Stimulated activated naive CD4-positive, alpha-beta T cell (primary cell): ENCODE measurements around the gene SLC25A31.
A peak's percentile ranks its signal among the peaks of the same experiment; 100 is the strongest.

ENCODE experiments used
- DNase-seq, 6 experiments: peaks; one replicate each; lab custom pipeline; 2025; lab: John Stamatoyannopoulos, UW

The SLC25A31 gene

GRCh38 chr4:127777487-127777886 lies 47.3 kb downstream of the SLC25A31 start:
- DNase-seq, result no peak

GRCh38 chr4:127778102-127778501 lies 47.9 kb downstream of the SLC25A31 start:
- no peak for DNase-seq

DNA sequence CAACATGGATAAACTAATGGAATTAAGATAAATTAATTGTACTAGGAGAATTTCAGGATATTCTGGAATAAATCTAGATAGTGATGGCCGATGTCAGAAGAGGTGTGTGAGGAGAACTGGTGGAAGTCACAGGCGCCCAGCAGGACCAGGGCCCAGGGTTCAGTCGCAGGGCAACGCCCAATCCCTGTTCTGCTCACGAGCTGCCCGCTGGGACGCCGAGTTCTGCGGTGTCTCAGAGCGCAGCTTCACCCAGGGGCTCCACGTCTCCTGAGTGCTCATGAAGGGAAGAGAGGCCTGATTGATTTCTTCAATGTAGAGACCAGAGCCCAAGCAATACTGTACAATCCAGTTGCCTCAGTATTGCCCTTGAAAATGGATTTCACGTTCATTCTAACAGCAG lies 50.4 kb downstream of the SLC25A31 start:
- DNase-seq, result no peak

DNA sequence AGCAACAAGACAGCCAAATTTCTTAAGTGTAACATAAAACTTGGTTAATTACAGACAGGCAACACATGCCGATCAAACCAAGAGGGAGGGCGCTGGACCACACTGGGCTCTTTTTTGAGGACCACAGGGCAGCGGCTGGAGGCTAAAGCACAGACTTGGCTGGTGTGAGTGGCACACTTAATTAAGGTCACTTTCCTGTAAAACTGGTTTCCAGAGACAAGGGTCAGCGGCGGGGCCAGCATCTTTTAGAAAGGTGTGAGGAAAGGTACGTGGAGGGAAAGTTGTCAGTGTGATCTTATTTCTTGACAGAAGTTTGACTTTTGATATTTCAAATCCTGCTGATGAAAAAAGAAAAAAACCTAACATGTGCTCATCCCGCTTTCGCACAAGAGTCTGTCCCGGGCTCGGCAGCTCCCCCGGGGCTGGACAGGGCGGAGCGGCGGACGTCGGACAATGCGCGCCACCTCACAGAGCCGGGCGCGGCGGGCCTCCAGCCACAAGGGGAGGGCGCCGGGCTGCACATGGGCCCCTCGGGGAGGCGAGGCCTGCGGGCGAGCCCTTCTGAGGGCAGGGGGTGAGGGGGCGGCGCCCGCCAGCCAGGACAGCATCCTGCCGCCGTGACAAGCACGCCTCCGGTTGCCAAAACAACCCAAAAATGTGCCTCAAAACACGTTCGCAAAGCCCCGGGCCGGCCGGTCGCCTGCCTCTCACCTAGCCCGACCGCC lies 51.3 kb downstream of the SLC25A31 start:
- no peak for DNase-seq

DNA sequence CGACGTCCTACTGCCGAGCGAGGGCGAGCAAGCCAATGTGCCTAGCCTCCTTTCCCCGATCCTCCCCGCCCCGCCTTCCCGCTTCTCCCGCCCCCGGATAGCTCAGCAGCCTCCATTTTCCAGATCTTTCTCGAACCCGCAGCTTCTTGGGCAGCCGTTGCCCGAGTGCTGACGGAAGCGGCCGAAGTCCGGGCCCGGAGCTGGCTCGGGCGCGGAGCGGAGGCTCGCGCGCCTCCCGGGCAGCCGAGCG lies 51.8 kb downstream of the SLC25A31 start:
- DNase-seq, result peak in 1 of 6 experiments; percentile 1

DNA sequence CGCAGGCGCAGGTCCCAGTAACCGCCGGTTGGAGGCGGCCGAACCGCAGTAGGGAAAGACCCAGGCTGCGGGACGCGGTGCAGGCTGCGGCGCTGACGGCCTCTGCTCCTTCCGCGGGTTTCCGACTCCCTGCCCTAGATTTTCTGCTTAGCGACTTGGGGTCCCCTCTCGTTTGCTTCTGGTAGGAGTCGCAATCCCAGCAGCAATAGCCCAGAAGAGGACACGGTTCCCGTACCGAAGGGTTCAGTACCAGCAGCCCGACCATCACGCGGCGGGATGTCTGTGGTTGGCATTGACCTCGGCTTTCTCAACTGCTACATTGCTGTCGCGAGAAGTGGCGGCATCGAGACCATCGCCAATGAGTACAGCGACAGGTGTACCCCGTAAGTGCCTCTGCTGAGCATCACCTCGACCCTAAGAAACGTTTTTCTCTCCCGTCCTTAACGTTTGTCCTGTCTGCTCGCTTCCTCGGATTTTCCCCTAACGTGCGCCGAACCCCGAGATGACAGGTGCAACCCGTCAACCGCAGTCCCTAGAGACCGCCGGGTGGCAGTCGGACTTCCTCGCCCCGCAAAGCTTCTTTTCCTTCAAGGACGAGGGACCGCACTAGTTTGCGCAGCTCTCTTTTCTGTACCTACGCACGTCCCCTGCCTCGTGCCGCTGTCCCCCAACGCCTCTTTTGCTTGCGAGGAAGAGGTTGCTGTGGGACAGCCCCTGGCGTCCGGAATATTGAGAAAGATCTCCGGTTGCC lies 52.2 kb downstream of the SLC25A31 start, which contains the start of gene HSPA4L:
Gene HSPA4L (plus strand): TSS at position 48 of the 751 bp plus-strand sequence. CDS start 229 bp downstream, at position 277.
- DNase-seq, result peak; percentile 1 to 27 (median 3)

DNA sequence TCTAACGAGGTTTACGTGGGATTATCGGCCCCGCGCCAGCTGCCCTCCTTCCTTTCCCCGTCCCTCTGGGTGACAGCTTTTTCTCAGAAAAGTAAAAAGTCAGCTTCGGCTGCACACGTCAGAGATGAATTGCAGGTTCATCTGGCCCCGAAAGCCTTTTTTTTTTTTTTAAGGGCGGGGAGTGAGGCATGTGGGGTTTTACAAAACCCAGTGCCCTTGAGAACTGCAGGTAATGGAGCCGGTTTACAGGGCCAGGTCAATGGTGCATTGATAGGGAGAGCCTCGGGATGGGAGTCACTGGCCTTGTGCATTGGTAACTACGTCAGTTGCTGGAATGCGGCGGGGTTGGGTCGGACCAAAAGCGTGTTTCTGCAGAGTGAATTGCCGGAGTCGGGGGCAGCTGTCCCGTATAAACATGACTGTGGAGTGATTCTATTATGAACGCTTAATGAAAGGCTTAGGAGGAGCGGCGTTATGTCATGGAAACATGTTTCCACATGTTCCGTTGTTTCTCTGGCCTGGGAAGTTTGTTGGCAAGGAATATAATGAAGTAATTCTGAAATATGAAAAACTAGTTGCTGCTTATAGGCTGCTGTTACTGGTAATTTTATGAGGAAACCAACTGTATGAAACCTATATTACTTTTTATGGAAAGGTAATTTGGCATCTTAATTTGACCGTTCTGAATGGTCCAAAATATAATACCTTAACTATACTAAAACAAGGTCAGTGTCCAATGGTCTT lies 53.0 kb downstream of the SLC25A31 start:
- DNase-seq, result no peak

DNA sequence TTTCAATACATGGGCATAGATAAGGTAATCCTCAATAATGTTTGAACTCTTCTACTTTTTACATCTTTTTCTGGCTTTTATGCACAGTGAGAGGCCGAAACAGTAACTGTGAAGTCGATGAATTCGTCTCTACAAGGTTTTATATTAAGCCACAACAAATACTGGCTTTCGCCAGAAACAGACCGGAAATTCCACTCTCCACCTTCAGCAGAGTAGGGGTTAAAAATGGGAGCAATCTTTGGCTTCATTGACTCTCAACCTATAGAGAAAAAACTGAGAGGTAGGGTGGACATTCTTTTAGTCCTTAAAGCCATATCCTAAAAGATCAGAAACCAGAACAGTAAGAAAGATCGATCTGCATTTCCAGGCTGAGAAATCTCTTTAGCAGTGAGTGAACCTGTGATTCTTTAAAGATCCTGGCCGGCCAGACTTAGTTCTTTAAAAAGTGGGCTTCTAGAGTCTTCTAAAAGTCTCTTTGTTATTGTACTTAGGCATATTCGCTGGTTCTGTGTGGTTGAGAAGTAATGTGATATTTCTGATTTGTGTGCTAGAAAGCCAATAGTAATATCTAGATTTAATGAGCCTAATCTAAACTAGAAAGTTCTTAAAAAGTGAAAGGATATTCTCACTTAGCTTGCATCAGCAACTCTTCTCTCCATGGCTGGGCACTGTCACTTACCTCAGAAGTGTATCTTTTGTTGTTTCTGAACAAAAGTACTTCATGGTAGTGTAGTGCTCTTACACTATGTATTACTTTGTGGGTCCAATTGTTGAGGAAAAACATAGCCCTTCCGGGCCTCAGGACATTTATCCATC lies 54.0 kb downstream of the SLC25A31 start:
- no peak for DNase-seq

GRCh38 chr4:127788517-127788916 lies 58.3 kb downstream of the SLC25A31 start:
- no peak for DNase-seq

DNA sequence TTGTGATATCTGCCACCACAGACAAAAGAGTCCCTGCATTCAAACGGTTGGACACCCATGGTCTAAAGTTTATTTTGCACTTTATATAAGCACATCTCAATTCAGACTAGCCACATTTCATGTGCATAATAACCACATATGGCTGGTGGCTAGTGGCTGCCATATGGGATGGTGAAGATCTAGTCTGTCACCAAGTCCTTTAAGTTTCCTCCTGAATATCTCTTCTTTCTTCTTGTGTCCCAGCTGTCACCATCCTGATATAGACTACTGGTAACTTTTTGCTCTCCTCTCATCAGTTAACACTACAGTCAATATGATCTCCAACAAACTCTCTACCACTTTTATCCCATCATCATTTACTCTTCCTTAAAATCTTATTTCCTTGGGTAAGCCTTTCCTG lies 61.2 kb downstream of the SLC25A31 start:
- no peak for DNase-seq

DNA sequence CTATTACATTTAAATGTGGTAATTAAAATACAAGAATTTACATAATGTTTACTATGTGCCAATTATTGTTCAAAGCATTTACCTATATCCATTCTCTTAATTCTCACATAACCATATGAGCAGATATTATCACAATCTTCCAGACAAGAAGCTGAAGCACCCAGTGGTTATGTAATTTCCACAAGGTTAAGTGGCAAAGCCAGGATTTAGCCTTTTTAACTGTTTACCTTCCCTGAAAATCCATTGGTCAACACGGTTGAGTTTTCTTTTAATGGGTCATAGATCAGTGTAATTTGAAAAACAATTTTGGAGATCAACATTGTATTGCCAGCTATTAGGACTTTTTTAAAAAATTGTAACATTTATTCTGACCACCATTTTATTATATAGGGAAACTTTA lies 63.3 kb downstream of the SLC25A31 start:
- DNase-seq, result no peak

DNA sequence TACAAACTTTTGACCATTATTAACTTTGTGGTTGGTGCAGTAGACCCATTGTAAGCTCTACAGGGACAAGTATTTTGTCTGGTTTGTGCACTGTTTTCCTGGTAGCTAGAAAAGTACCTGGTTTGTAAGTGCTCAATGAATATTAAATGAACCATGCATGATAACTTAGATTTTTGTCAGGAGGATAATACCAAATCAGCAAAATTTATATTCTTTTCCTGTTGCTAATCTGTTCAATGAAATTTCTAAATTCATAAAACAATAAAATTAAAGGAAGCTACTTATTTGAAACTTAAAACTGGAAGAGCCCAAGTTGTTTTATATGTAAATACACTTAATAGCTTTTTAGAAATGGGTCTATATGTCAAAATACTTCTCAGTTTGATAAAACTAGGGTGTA lies 69.5 kb downstream of the SLC25A31 start:
- no peak for DNase-seq

DNA sequence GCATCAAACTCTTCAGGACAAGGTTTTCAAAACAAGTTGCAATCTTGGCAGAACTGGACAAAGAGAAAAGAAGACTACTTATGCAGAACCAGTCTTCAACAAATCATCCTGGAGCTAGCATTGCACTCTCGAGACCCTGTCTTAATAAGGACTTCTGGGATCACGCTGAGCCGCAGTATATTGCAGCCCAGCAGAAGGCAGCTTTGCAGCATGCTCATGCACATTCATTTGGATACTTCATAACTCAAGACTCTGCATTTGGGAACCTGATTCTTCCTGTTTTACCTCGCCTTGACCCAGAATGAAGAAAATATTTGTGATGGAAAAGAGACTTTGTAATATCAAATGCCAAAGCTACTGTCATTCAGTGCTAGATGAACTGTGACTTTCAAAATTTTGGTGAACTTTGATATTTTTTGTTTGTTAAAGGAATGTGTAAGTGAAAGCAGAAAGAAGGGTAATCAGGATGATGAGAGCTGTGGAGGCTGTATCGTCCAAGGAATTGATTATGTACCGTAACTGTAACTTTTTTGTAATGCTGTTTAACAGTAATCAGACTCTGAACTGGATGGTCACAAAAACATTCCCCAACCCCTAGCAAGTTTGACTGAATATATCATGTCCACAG lies 79.1 kb downstream of the SLC25A31 start:
- no peak for DNase-seq

DNA sequence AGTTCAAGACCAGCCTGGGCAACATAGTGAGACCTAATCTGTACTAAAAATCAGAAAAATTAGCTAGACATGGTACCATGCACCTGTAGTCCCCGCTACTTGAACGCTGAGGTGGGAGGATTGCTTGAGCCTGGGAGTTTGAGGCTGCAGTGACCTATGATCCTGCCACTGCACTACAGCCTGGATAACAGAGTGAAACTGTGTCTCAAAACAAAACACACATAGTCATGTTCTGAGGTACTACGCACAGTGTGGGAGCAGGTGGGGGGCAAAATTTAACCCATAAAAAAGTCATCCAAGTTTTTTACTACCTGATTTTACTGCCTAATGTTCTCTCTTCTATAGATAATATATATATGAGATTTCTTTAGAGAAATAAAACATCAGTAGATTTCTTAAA lies 80.4 kb downstream of the SLC25A31 start:
- DNase-seq, result no peak

GRCh38 chr4:127822430-127822829 lies 92.2 kb downstream of the SLC25A31 start:
- no peak for DNase-seq
